Ramos (cell line): ENCODE measurements around the gene RANBP3.

Experiments used
- in situ Hi-C: fragments of 300-500 bp; cut with MboI; formaldehyde crosslinking; loops from one replicate; pipeline ENCODE4 v1.14.3; 2022; ENCODE audit warnings: low sequenced_read_pairs; ENCODE audit not compliant: unreplicated experiment

RANBP3 gene

GRCh38 chr19:5977785-5978605, at the start of gene RANBP3:
RANBP3 (minus strand) TSS chr19:5978140; CDS start chr19:5978082, 58 bp downstream.
- in situ Hi-C loops, result no loop called here

GRCh38 chr19:6026390-6027227, 48.7 kb upstream of the RANBP3 start:
- in situ Hi-C loops, result no loop called here

GRCh38 chr19:6024756-6025155, 46.8 kb upstream of the RANBP3 start:
- in situ Hi-C loops, result loop anchor here (5.0 kb wide), 1 partner anchor 222 kb away; no protein-coding TSS in a partner anchor

- in situ Hi-C loops, result loop anchor here (5.0 kb wide), 1 partner anchor 222 kb away; no protein-coding TSS in a partner anchor
Measured at GRCh38 chr19:6023936-6024335, 46.0 kb upstream of the RANBP3 start.

- in situ Hi-C loops, result loop anchor here (5.0 kb wide), 1 partner anchor 221 kb away; no protein-coding TSS in a partner anchor
Measured at GRCh38 chr19:6023085-6023682, 45.2 kb upstream of the RANBP3 start.

GRCh38 chr19:6022570-6023064, 44.7 kb upstream of the RANBP3 start:
- in situ Hi-C loops, result loop anchor here (5.0 kb wide), 1 partner anchor 220 kb away; no protein-coding TSS in a partner anchor

GRCh38 chr19:6021878-6022569, 44.1 kb upstream of the RANBP3 start:
- in situ Hi-C loops, result loop anchor here (5.0 kb wide), 1 partner anchor 220 kb away; no protein-coding TSS in a partner anchor

GRCh38 chr19:6020972-6021805, 43.2 kb upstream of the RANBP3 start:
- in situ Hi-C loops, result loop anchor here (5.0 kb wide), 1 partner anchor 219 kb away; no protein-coding TSS in a partner anchor

GRCh38 chr19:6020166-6020882, 42.4 kb upstream of the RANBP3 start:
- in situ Hi-C loops, result loop anchor here (5.0 kb wide), 1 partner anchor 218 kb away; no protein-coding TSS in a partner anchor

- in situ Hi-C loops, result no loop called here
Measured at GRCh38 chr19:6018786-6019185, 40.8 kb upstream of the RANBP3 start.

GRCh38 chr19:6017576-6017975, 39.6 kb upstream of the RANBP3 start:
- in situ Hi-C loops, result no loop called here

GRCh38 chr19:6015841-6016545, 38.1 kb upstream of the RANBP3 start:
- in situ Hi-C loops, result no loop called here

GRCh38 chr19:6014551-6015135, 36.7 kb upstream of the RANBP3 start:
- in situ Hi-C loops, result no loop called here

- in situ Hi-C loops, result no loop called here
Measured at GRCh38 chr19:6012426-6013170, 34.7 kb upstream of the RANBP3 start.

GRCh38 chr19:6011794-6012193, 33.9 kb upstream of the RANBP3 start:
- in situ Hi-C loops, result no loop called here

GRCh38 chr19:6011206-6011605, 33.3 kb upstream of the RANBP3 start:
- in situ Hi-C loops, result no loop called here
